H1 (cell line): Measurements from ENCODE around the gene CHPF2. TPM values are rescaled to one million over a fixed set of nuclear protein-coding genes. Genes with fewer than 3 reads are reported as not detected.
A peak's percentile ranks its signal among the peaks of the same experiment; 100 is the strongest.

Experiments
- CTCF ChIA-PET: fragments of 300-600 bp; sonication (Branson Sonifier 250); formaldehyde crosslinking; loops from one replicate; lab custom pipeline; 2021; ENCODE audit not compliant: partially characterized antibody; lab: Charles Lee
- POLR2A ChIA-PET: fragments of 300-600 bp; sonication (Branson Sonifier 250); formaldehyde crosslinking; loops from one replicate; lab custom pipeline; 2021; ENCODE audit warnings: inconsistent platforms; ENCODE audit not compliant: partially characterized antibody; lab: Charles Lee
- DNase-seq, 2 experiments: peaks; one replicate each; pipeline versions ENCODE4 v3.0.0 to v3.0.0-alpha.2; 2010 to 2022; ENCODE audit warnings: low spot score in 2 of 2, low read depth in 1 of 2, mixed read lengths in 1 of 2
- FAIRE-seq: peaks from 2 replicates; lab custom pipeline; 2011; peaks lifted over from hg19 to GRCh38; lab: Jason Lieb, UNC
- H2AFZ ChIP-seq: 2 replicates; pipeline ENCODE4 v1.8.1; 2012; ENCODE audit warnings: low read length, inconsistent platforms
- H2AK5ac ChIP-seq: 2 replicates; pipeline ENCODE4 v1.6.1; 2013; ENCODE audit warnings: low read depth, low read length
- H2BK120ac ChIP-seq: replicated peaks from 2 replicates; pipeline ENCODE3; 2013; ENCODE audit warnings: low read depth, low read length, inconsistent platforms
- H2BK12ac ChIP-seq: 2 replicates; pipeline ENCODE4 v1.6.1; 2013; ENCODE audit warnings: low read depth, low read length
- H2BK15ac ChIP-seq: 2 replicates; pipeline ENCODE4 v1.6.1; 2013; ENCODE audit warnings: low read length
- H2BK20ac ChIP-seq: 2 replicates; pipeline ENCODE4 v1.6.1; 2013; ENCODE audit warnings: low read length
- H2BK5ac ChIP-seq: 2 replicates; pipeline ENCODE4 v1.6.1; 2013; ENCODE audit warnings: low read depth, low read length
- H3K14ac ChIP-seq: 2 replicates; pipeline ENCODE4 v1.6.1; 2013; ENCODE audit warnings: inconsistent platforms; ENCODE audit not compliant: insufficient read length
- H3K18ac ChIP-seq: 2 replicates; pipeline ENCODE4 v1.6.1; 2013; ENCODE audit warnings: low read length; ENCODE audit errors: extremely low read depth
- H3K23ac ChIP-seq: 2 replicates; pipeline ENCODE4 v1.6.1; 2013; ENCODE audit warnings: inconsistent platforms; ENCODE audit not compliant: insufficient read length
- H3K23me2 ChIP-seq: 2 replicates; pipeline ENCODE4 v1.6.1; 2013; ENCODE audit warnings: low read depth, low read length
- H3K27ac ChIP-seq: 2 replicates; pipeline ENCODE4 v1.6.1; 2011; ENCODE audit warnings: low read depth, low read length, inconsistent platforms
- H3K27me3 ChIP-seq, 4 experiments: replicated peaks in 1 of 4; 1 replicate in 1 of 4; 2 replicates in 3 of 4; pipeline versions ENCODE4 v1.6.1 to v1.8.1; 2011 to 2013; ENCODE audit warnings: low read length in 3 of 4, mild to moderate bottlenecking in 3 of 4, inconsistent platforms in 2 of 4, mixed read lengths in 2 of 4, moderate library complexity in 1 of 4; ENCODE audit not compliant: control insufficient read depth in 3 of 4, insufficient read depth in 3 of 4; ENCODE audit errors: extremely low read depth in 1 of 4
- H3K36me3 ChIP-seq, 4 experiments: 2 replicates each; pipeline versions ENCODE4 v1.6.1 to v1.8.1; 2011 to 2013; ENCODE audit warnings: mild to moderate bottlenecking in 4 of 4, low read length in 3 of 4, moderate library complexity in 2 of 4, control low read depth in 1 of 4, inconsistent platforms in 1 of 4; ENCODE audit not compliant: insufficient read depth in 4 of 4, control insufficient read depth in 2 of 4
- H3K4ac ChIP-seq: replicated peaks from 2 replicates; pipeline ENCODE3; 2013; ENCODE audit warnings: low read length, low read depth, mixed read lengths, inconsistent platforms; ENCODE audit not compliant: insufficient read length
- H3K4me1 ChIP-seq, 4 experiments: replicated peaks in 1 of 4; 1 replicate in 1 of 4; 2 replicates in 3 of 4; pipeline versions ENCODE4 v1.6.1 to v1.8.1; 2011 to 2013; ENCODE audit warnings: low read length in 3 of 4, inconsistent platforms in 2 of 4, mixed read lengths in 1 of 4; ENCODE audit not compliant: insufficient read depth in 4 of 4, control insufficient read depth in 3 of 4
- H3K4me2 ChIP-seq, 2 experiments: 2 replicates each; pipeline versions ENCODE4 v1.6.1 to v1.8.1; 2011 to 2013; ENCODE audit warnings: low read depth in 2 of 2, low read length in 2 of 2, control low read depth in 1 of 2, inconsistent platforms in 1 of 2, mild to moderate bottlenecking in 1 of 2; ENCODE audit not compliant: insufficient read depth in 1 of 2
- H3K4me3 ChIP-seq, 4 experiments: fragments of 200-600, 300-600 bp in 1 of 4; sonication (generic), shearing (Covaris generic), sonication (Bioruptor Twin) in 1 of 4; 2 replicates each; pipeline versions ENCODE4 v1.5.1 to v1.8.1; 2011 to 2016; ENCODE audit warnings: low read length in 4 of 4, low read depth in 3 of 4, control low read depth in 2 of 4, inconsistent platforms in 2 of 4, mild to moderate bottlenecking in 2 of 4, mixed read lengths in 1 of 4, moderate library complexity in 1 of 4; ENCODE audit not compliant: insufficient read depth in 2 of 4; ENCODE audit errors: extremely low read depth in 1 of 4
- H3K56ac ChIP-seq: replicated peaks from 2 replicates; pipeline ENCODE3; 2013; ENCODE audit warnings: low read depth, mild to moderate bottlenecking, mixed read lengths, low read length, inconsistent platforms; ENCODE audit not compliant: insufficient read length
- H3K79me1 ChIP-seq: 2 replicates; pipeline ENCODE4 v1.6.1; 2013; ENCODE audit warnings: low read depth, low read length, control low read depth
- H3K79me2 ChIP-seq, 2 experiments: 2 replicates each; pipeline versions ENCODE4 v1.6.1 to v1.8.1; 2012 to 2013; ENCODE audit warnings: low read length in 2 of 2, mild to moderate bottlenecking in 2 of 2, inconsistent platforms in 1 of 2; ENCODE audit not compliant: insufficient read depth in 2 of 2, control insufficient read depth in 1 of 2
- H3K9ac ChIP-seq, 4 experiments: replicated peaks in 1 of 4; 1 replicate in 1 of 4; 2 replicates in 3 of 4; pipeline versions ENCODE4 v1.6.1 to v1.8.1; 2011 to 2013; ENCODE audit warnings: low read depth in 3 of 4, low read length in 3 of 4, control low read depth in 2 of 4, mild to moderate bottlenecking in 2 of 4, moderate library complexity in 2 of 4, inconsistent platforms in 1 of 4; ENCODE audit errors: extremely low read depth in 1 of 4
- H3K9me3 ChIP-seq, 2 experiments: 2 replicates each; pipeline versions ENCODE4 v1.6.1 to v1.8.1; 2012 to 2013; ENCODE audit warnings: mild to moderate bottlenecking in 2 of 2, moderate library complexity in 2 of 2, control low read depth in 1 of 2, inconsistent platforms in 1 of 2, low read depth in 1 of 2, low read length in 1 of 2, mixed read lengths in 1 of 2; ENCODE audit not compliant: insufficient read depth in 2 of 2
- H4K20me1 ChIP-seq, 2 experiments: replicated peaks in 1 of 2; 2 replicates each; pipeline versions ENCODE3 to v1.8.1; 2011 to 2013; ENCODE audit warnings: inconsistent platforms in 2 of 2, low read length in 2 of 2, mild to moderate bottlenecking in 1 of 2; ENCODE audit not compliant: insufficient read depth in 2 of 2, control insufficient read depth in 1 of 2
- H4K5ac ChIP-seq: 2 replicates; pipeline ENCODE4 v1.6.1; 2013; ENCODE audit warnings: low read length, low read depth, mixed read lengths, inconsistent platforms; ENCODE audit not compliant: insufficient read length
- H4K8ac ChIP-seq: 2 replicates; pipeline ENCODE4 v1.8.0; 2013; ENCODE audit warnings: mild to moderate bottlenecking, moderate library complexity, low read length, inconsistent platforms; ENCODE audit not compliant: insufficient read depth; ENCODE audit errors: extremely low read depth
- H4K91ac ChIP-seq: replicated peaks from 2 replicates; pipeline ENCODE3; 2013; ENCODE audit warnings: low read length, mixed read lengths, inconsistent platforms; ENCODE audit not compliant: insufficient read length
- GTF2F1 ChIP-seq: IDR thresholded peaks from 2 replicates; pipeline ENCODE4 v1.6.1; 2012; ENCODE audit warnings: low read depth, low read length, improper control_type of control experiment, borderline replicate concordance
- WGBS, 2 experiments: shearing (Covaris generic) in 1 of 2; methylation state at CpG; one replicate each; pipeline versions ENCODE4 v1.1.6 to v1.1.7; 2013 to 2015; ENCODE audit warnings: low lambda C conversion rate in 2 of 2, mixed read lengths in 2 of 2, inconsistent platforms in 1 of 2, low coverage in 1 of 2, missing lambda C conversion rate in 1 of 2; ENCODE audit not compliant: insufficient replicate concordance in 2 of 2, insufficient coverage in 1 of 2, insufficient read length in 1 of 2; ENCODE audit errors: extremely low coverage in 1 of 2, missing lambda C conversion rate in 1 of 2; 5-methylcytosine and 5-hydroxymethylcytosine counted together
- polyA plus RNA-seq, 7 experiments: library from polyadenylated mRNA; depleted of rRNA in 3 of 7; stranded (reverse) in 5 of 7; unstranded in 2 of 7; fragments of >200 nt in 5 of 7; fragments of 200-250 nt in 2 of 7; gene quantifications; 1 replicate in 5 of 7; 2 replicates in 1 of 7; 4 replicates in 1 of 7; pipeline versions ENCODE4 v1.2.1 to v1.2.3, GENCODE V29; 2011 to 2013; ENCODE audit warnings: missing spikeins in 2 of 7, mixed read lengths in 2 of 7
- total RNA-seq: library from RNA; stranded (reverse); fragmentation: NEBNext Ultra II Directional; extraction: Animal tissue kit (Norgen Biotek cat#: 25700); gene quantifications from 2 replicates; pipeline ENCODE4 v1.2.1, GENCODE V29; 2021

CHPF2 gene
- total and polyA plus RNA-seq, 2 of the 8 experiments (the other 6 are each of a cell fraction or from before 2014, with no cell fraction given), result 14.4 to 20.6 TPM

GRCh38 chr7:151260471-151260870 is 28.2 kb downstream of the CHPF2 start:
- H3K4ac ChIP-seq, result no peak overlapping the region

More at GRCh38 chr7:151260471-151260870, 28.2 kb downstream of the CHPF2 start:
- H3K18ac ChIP-seq, result no peak overlapping the region
- no peak overlapping the region for H2AFZ ChIP-seq
- no peak overlapping the region for H3K23ac ChIP-seq
- no peak overlapping the region for H3K4me2 ChIP-seq
- H3K4me3 ChIP-seq, result no peak overlapping the region
- H3K79me1 ChIP-seq, result no peaks in the 10 kb centered on the region
- DNase-seq, result no peak
- H3K27me3 ChIP-seq, result peaks cover 0 to 4% (median 1%) of the 10 kb centered on the region in 4 experiments; a peak in 3 of 7 replicates
- no peaks in the 10 kb centered on the region; a peak in 1 of 7 replicates for H3K4me1 ChIP-seq
- H2BK120ac ChIP-seq, result no peak overlapping the region
- no peak overlapping the region for H3K14ac ChIP-seq
- no peaks in the 10 kb centered on the region for H3K9me3 ChIP-seq
- ChIA-PET POLR2A (interaction anchor here (1.2 kb wide), 1 partner anchor 36 kb away, joined by 3 read pairs; no protein-coding TSS in a partner anchor), CTCF (interaction anchor here (0.9 to 4.5 kb wide), 5 partner anchors 8 to 35 kb away, joined by 3 to 25 read pairs (median 4); partner anchors contain the start of gene CHPF2)
- H2BK5ac ChIP-seq, result no peak overlapping the region
- no peaks in the 10 kb centered on the region for H3K79me2 ChIP-seq
- H3K9ac ChIP-seq, result no peak overlapping the region
- H2BK12ac ChIP-seq, result no peak overlapping the region
- no peaks in the 10 kb centered on the region for H3K23me2 ChIP-seq
- WGBS, 2 experiments, result 92% methylated on average over 11 of the region's 11 CpGs; no CpG with 5 or more reads in 1 of the 2 experiments
- H2BK20ac ChIP-seq, result no peak overlapping the region
- TF ChIP-seq GTF2F1, result no peak
- no peak overlapping the region for H3K56ac ChIP-seq
- no peak overlapping the region for H3K27ac ChIP-seq
- no peaks in the 10 kb centered on the region for H4K20me1 ChIP-seq
- FAIRE-seq, result no peak
- no peak overlapping the region for H4K91ac ChIP-seq
- 0 out of 2 replicates have a peak overlapping the region, but pooled peaks have one; percentile 74 for H2BK15ac ChIP-seq
- no peak overlapping the region for H2AK5ac ChIP-seq
- H4K8ac ChIP-seq, result no peak overlapping the region
- no peaks in the 10 kb centered on the region for H3K36me3 ChIP-seq
- H4K5ac ChIP-seq, result no peak overlapping the region
